Adrenal gland (tissue), 12 donors: ENCODE measurements around the gene MPHOSPH10. TPM values are rescaled to one million over a fixed set of nuclear protein-coding genes. Genes with fewer than 3 reads are reported as not detected.
"Not testable (repeated sequence)": the region's sequence is repeated elsewhere in the genome, so short reads cannot be mapped to it uniquely, and the experiment has no call there.

Source experiments
- DNase-seq, 7 donors: peaks; one replicate each; pipeline ENCODE4 v3.0.0-alpha.2; 2019 to 2020
- H3K27ac ChIP-seq, 5 donors: fragments of 200-600 bp; sonication (generic) in 4 of 5; 1 replicate in 3 of 5; 2 replicates in 2 of 5; pipeline versions ENCODE4 v1.5.1 to v1.8.0; 2016 to 2020; ENCODE audit warnings: mild to moderate bottlenecking in 1 of 5
- H3K27me3 ChIP-seq: fragments of 200-600 bp; 2 replicates; pipeline ENCODE4 v1.8.0; 2021
- H3K36me3 ChIP-seq, 2 donors: fragments of 200-600 bp; replicated peaks in 1 of 2; 1 replicate in 1 of 2; 2 replicates in 1 of 2; pipeline versions ENCODE4 v1.5.1 to v1.8.0; 2018 to 2022
- H3K4me1 ChIP-seq, 2 donors: fragments of 200-600 bp; replicated peaks in 1 of 2; 1 replicate in 1 of 2; 2 replicates in 1 of 2; pipeline versions ENCODE4 v1.5.1 to v1.8.0; 2018 to 2021
- H3K4me3 ChIP-seq, 4 donors: fragments of 200-600 bp; sonication (generic) in 3 of 4; one replicate each; pipeline ENCODE4 v1.5.1; 2016 to 2018
- H3K9me3 ChIP-seq, 3 donors: fragments of 200-600 bp; sonication (generic) in 1 of 3; replicated peaks in 1 of 3; 1 replicate in 2 of 3; 2 replicates in 1 of 3; pipeline versions ENCODE4 v1.5.1 to v1.8.0; 2016 to 2021
- CTCF ChIP-seq, 6 experiments: fragments of 450-650 bp in 4 of 6; fragments of 200-600 bp in 2 of 6; sonication (generic) in 1 of 6; IDR thresholded peaks; 1 replicate in 5 of 6; 2 replicates in 1 of 6; pipeline versions ENCODE4 v1.5.1 to v1.8.0; 2016 to 2021; ENCODE audit warnings: antibody characterized with exemption in 6 of 6, mild to moderate bottlenecking in 2 of 6, moderate library complexity in 1 of 6
- POLR2A ChIP-seq, 2 donors: fragments of 450-650 bp; IDR thresholded peaks; one replicate each; pipeline ENCODE4 v1.6.1; 2017; ENCODE audit warnings: antibody characterized with exemption in 2 of 2, mild to moderate bottlenecking in 2 of 2, moderate library complexity in 1 of 2
- WGBS, 4 donors: extraction: QIAGEN DNeasy Blood & Tissue Kit in 2 of 4; methylation state at CpG; one replicate each; pipeline versions ENCODE4 v1.1.5 to v1.1.7; 2013 to 2017; 5-methylcytosine and 5-hydroxymethylcytosine counted together
- intact Hi-C, 2 donors: fragments of 100-400 bp; cut with DNase I; formaldehyde crosslinking; loops; one replicate each; pipeline versions ENCODE4 v1.14.1 to v1.15.0; 2022 to 2023
- polyA plus RNA-seq, 3 donors: library from polyadenylated mRNA; stranded (reverse); fragments of 200-250 nt in 2 of 3; fragments of 350-450 nt in 1 of 3; fragmentation: Illumina TruSeq in 1 of 3; extraction: RNeasy Lipid Tissue Mini Kit (QIAGEN cat#74804) in 1 of 3; gene quantifications; one replicate each; pipeline ENCODE4 v1.2.3, GENCODE V29; 2013 to 2014
- total RNA-seq, 9 donors: library from RNA; depleted of rRNA in 4 of 9; stranded (reverse); fragments of >200 nt in 4 of 9; fragments of 120-200 nt in 1 of 9; fragmentation: NEBNext Ultra II Directional in 1 of 9; extraction: Animal tissue kit (Norgen Biotek cat#: 25700) in 1 of 9; gene quantifications; one replicate each; pipeline versions ENCODE4 v1.1.0 to v1.2.4, GENCODE V29; 2013 to 2023
- donor health status: healthy with polysubstance abuse.
- donor health status: Bipolar disorder and iron deficiency.
- donor health status: DM: yes; HTN: yes; CAD: no.
- donor health status: DM: no; HTN: no; CAD: no.
- donor health status: DM: no; HTN: no; CAD: no.
- donor health status: DM: yes; HTN: yes; CAD: no.

The MPHOSPH10 gene
- total and polyA plus RNA-seq, 12 donors = 9.4 to 62.1 (median 28.8) TPM

DNA sequence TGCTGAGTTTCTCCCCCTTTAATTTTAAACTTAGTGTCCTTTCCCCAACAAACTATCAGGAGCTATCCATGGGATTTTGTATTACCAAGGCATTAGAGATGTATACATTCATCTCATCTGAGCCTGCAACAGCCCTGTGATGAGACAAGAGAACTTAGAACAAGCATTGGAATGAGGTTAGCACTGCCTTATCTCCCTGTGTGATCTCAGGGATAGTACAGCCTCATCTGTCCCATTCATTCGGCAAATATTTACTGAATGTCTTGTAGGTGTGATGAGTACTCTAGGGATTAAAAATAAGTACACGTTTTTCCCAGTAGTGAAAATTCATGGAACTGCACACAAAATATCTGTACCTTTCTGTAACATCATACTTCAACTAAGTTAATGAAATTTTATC, 50.9 kb downstream of the MPHOSPH10 start:
- no peak for DNase-seq
- no peaks in the 10 kb centered on the region for H3K4me1 ChIP-seq
- TF ChIP-seq POLR2A (IDR thresholded peaks at IDR 0.05) (no peak), CTCF (IDR thresholded peaks at IDR 0.05) (no peak)
- H3K4me3 ChIP-seq = no peak overlapping the region
- no peaks in the 10 kb centered on the region for H3K9me3 ChIP-seq
- no peak overlapping the region for H3K27ac ChIP-seq
- no peaks in the 10 kb centered on the region for H3K36me3 ChIP-seq
- 64 to 68% (median 66%) methylated on average over 2 of the region's 2 CpGs for WGBS, 4 donors
- intact Hi-C loops = no loop called here
- H3K27me3 ChIP-seq = no peaks in the 10 kb centered on the region

- 17 to 63% (median 46%) methylated on average over 2 of the region's 5 CpGs for WGBS, 4 donors
- H3K9me3 ChIP-seq, intact Hi-C loops, H3K27me3 ChIP-seq, H3K27ac ChIP-seq, H3K4me3 ChIP-seq, H3K4me1 ChIP-seq, DNase-seq, H3K36me3 ChIP-seq: not testable (repeated sequence)
These were observed 53.1 kb downstream of the MPHOSPH10 start for GRCh38 chr2:71183306-71184115.

- TF ChIP-seq CTCF (IDR thresholded peaks at IDR 0.05) (no peak), POLR2A (IDR thresholded peaks at IDR 0.05) (no peak)
- WGBS, 4 donors = 78 to 86% (median 83%) methylated on average over 1 of the region's 1 CpG
- no peak for DNase-seq
- no peak overlapping the region for H3K4me3 ChIP-seq
- no peaks in the 10 kb centered on the region for H3K27me3 ChIP-seq
- H3K9me3 ChIP-seq = no peaks in the 10 kb centered on the region
- H3K4me1 ChIP-seq = no peaks in the 10 kb centered on the region
- H3K27ac ChIP-seq = no peak overlapping the region
- intact Hi-C loops = no loop called here
- no peaks in the 10 kb centered on the region for H3K36me3 ChIP-seq
These were observed 56.5 kb downstream of the MPHOSPH10 start for GRCh38 chr2:71186973-71187372.

GRCh38 chr2:71187589-71187988, 57.2 kb downstream of the MPHOSPH10 start:
- H3K4me3 ChIP-seq = no peak overlapping the region
- no peaks in the 10 kb centered on the region for H3K9me3 ChIP-seq
- no peak overlapping the region for H3K27ac ChIP-seq
- no peaks in the 10 kb centered on the region for H3K4me1 ChIP-seq
- no peak for DNase-seq
- no peaks in the 10 kb centered on the region for H3K36me3 ChIP-seq
- TF ChIP-seq CTCF (IDR thresholded peaks at IDR 0.05) = no peak
- TF ChIP-seq POLR2A (IDR thresholded peaks at IDR 0.05) = no peak
- intact Hi-C loops = no loop called here
- H3K27me3 ChIP-seq = no peaks in the 10 kb centered on the region
- WGBS, 4 donors = 60 to 80% (median 75%) methylated on average over 2 of the region's 2 CpGs
